Measurements from ENCODE around the gene KDM8. TPM values are rescaled to one million over a fixed set of nuclear protein-coding genes. Genes with fewer than 3 reads are reported as not detected.

The KDM8 gene
- polyA plus RNA-seq, 3 donors: 0.40 to 3.3 (median 1.5) TPM

- H3K27ac Mint-ChIP-seq: peak overlapping the region in 4 of 7 donors; percentile 8 to 75 (median 38)
- H3K79me2 ChIP-seq (ENCODE audit: insufficient read depth, low read length): peaks cover 26% of the 10 kb centered on the region
- H3K9me3 ChIP-seq (replicated peaks in 1 of 2; ENCODE audit: control insufficient read depth in 1 of 2, insufficient read depth in 1 of 2, low read length in 2 of 2): no peaks in the 10 kb centered on the region
- WGBS (ENCODE audit: insufficient coverage): no CpG with 5 or more reads among the region's 8 CpGs
- no peak overlapping the region for H3K4me3 Mint-ChIP-seq
- H3K4me1 Mint-ChIP-seq: peaks cover 51% of the 10 kb centered on the region
- H4K20me1 ChIP-seq (ENCODE audit: insufficient read depth, low read length): no peaks in the 10 kb centered on the region
- H3K4me3 ChIP-seq (replicated peaks in 1 of 3; ENCODE audit: low read depth in 2 of 3, low read length in 3 of 3): peak overlapping the region in 1 of 3 experiments; percentile 94
- intact Hi-C loops (cut with micrococcal nuclease): loop anchor here in 1 of 2 donors (10.0 kb wide), 1 partner anchor 48 kb away; the partner anchor contains the start of gene IL4R
- no peak overlapping the region for H3K4me2 ChIP-seq (replicated peaks; ENCODE audit: extremely low read depth, low read length, poor library complexity, severe bottlenecking)
- peak in 2 of 3 donors; percentile 51 to 68 for DNase-seq
- H3K36me3 Mint-ChIP-seq: peaks cover 2 to 8% of the 10 kb centered on the region in 2 donors
- H3K27me3 Mint-ChIP-seq (ENCODE audit: low read depth in 3 of 3): no peaks in the 10 kb centered on the region
- H3K9me3 Mint-ChIP-seq: no peaks in the 10 kb centered on the region
- no peak for TF ChIP-seq CTCF (IDR thresholded peaks at IDR 0.05)
- no peaks in the 10 kb centered on the region for H3K36me3 ChIP-seq (replicated peaks in 1 of 2; ENCODE audit: control insufficient read depth in 1 of 2, insufficient read depth in 2 of 2, low read length in 2 of 2)
- peaks cover 37 to 59% of the 10 kb centered on the region in 2 donors for H3K4me1 ChIP-seq (ENCODE audit: control insufficient read depth in 1 of 2, insufficient read depth in 2 of 2, low read length in 2 of 2)
- no peaks in the 10 kb centered on the region for H3K27me3 ChIP-seq (ENCODE audit: control insufficient read depth in 2 of 2, insufficient read depth in 2 of 2, low read length in 2 of 2)
- no peak overlapping the region for H3K27ac ChIP-seq (ENCODE audit: low read depth in 1 of 2, low read length in 2 of 2)
- no peak overlapping the region for H3K9ac ChIP-seq (ENCODE audit: insufficient read depth, low read length, poor library complexity, severe bottlenecking)
- no peak overlapping the region for H2AFZ ChIP-seq (ENCODE audit: insufficient read depth, low read depth, low read length, poor library complexity, severe bottlenecking)
Measured at GRCh38 chr16:27267037-27267677, 63.8 kb downstream of the KDM8 start.

GRCh38 chr16:27268376-27269299 lies 65.3 kb downstream of the KDM8 start, which contains the start of gene NSMCE1:
NSMCE1 (minus strand) TSS chr16:27268772; CDS start chr16:27257570, 11,202 bp downstream.
- H3K36me3 Mint-ChIP-seq: peaks cover 2 to 6% of the 10 kb centered on the region in 2 donors
- Histone ChIP-seq H3K4me3 (replicated peaks in 1 of 3; ENCODE audit: low read depth in 2 of 3, low read length in 3 of 3) (peak within 1 kb of the TSS; percentile 77 to 94 (median 89)), H4K20me1 (ENCODE audit: insufficient read depth, low read length) (no peaks in the 10 kb centered on the region), H3K79me2 (ENCODE audit: insufficient read depth, low read length) (peaks cover 23% of the 10 kb centered on the region), H3K27ac (ENCODE audit: low read depth in 1 of 2, low read length in 2 of 2) (peak within 1 kb of the TSS; percentile 70 to 98), H3K36me3 (replicated peaks in 1 of 2; ENCODE audit: control insufficient read depth in 1 of 2, insufficient read depth in 2 of 2, low read length in 2 of 2) (no peaks in the 10 kb centered on the region), H3K9ac (ENCODE audit: insufficient read depth, low read length, poor library complexity, severe bottlenecking) (peak within 1 kb of the TSS; percentile 85), H2AFZ (ENCODE audit: insufficient read depth, low read depth, low read length, poor library complexity, severe bottlenecking) (peak within 1 kb of the TSS; percentile 85), H3K9me3 (replicated peaks in 1 of 2; ENCODE audit: control insufficient read depth in 1 of 2, insufficient read depth in 1 of 2, low read length in 2 of 2) (no peaks in the 10 kb centered on the region), H3K4me1 (ENCODE audit: control insufficient read depth in 1 of 2, insufficient read depth in 2 of 2, low read length in 2 of 2) (peaks cover 25 to 46% of the 10 kb centered on the region in 2 donors), H3K27me3 (ENCODE audit: control insufficient read depth in 2 of 2, insufficient read depth in 2 of 2, low read length in 2 of 2) (no peaks in the 10 kb centered on the region), H3K4me2 (replicated peaks; ENCODE audit: extremely low read depth, low read length, poor library complexity, severe bottlenecking) (peak within 1 kb of the TSS; percentile 86)
- H3K27me3 Mint-ChIP-seq (ENCODE audit: low read depth in 3 of 3): no peaks in the 10 kb centered on the region
- H3K9me3 Mint-ChIP-seq: peaks cover 0 to 2% (median 0%) of the 10 kb centered on the region in 7 donors
- DNase-seq: peak; percentile 96 to 97 (median 97)
- WGBS (ENCODE audit: insufficient coverage): 9% methylated on average over 55 of the region's 58 CpGs
- H3K4me1 Mint-ChIP-seq: peaks cover 43% of the 10 kb centered on the region
- peak within 1 kb of the TSS; percentile 93 to 98 (median 96) for H3K27ac Mint-ChIP-seq
- H3K4me3 Mint-ChIP-seq: peak within 1 kb of the TSS; percentile 87 to 92
- no peak for TF ChIP-seq CTCF (IDR thresholded peaks at IDR 0.05)
- intact Hi-C loops (cut with micrococcal nuclease): loop anchor here in 1 of 2 donors (10.0 kb wide), 1 partner anchor 46 kb away; the partner anchor contains the start of gene IL4R
